Left kidney (tissue), 2 donors: Measurements from ENCODE around the gene CCDC38. TPM values are rescaled to one million over a fixed set of nuclear protein-coding genes. Genes with fewer than 3 reads are reported as not detected.
"Not testable (repeated sequence)": the region's sequence is repeated elsewhere in the genome, so short reads cannot be mapped to it uniquely, and the experiment has no call there.

Experiments
- DNase-seq: peaks from one replicate; pipeline ENCODE4 v3.0.0-alpha.2; 2013
- polyA plus RNA-seq: library from polyadenylated mRNA; unstranded; fragments of 120-200 nt; gene quantifications from one replicate; pipeline ENCODE4 v1.2.1, GENCODE V29; 2013; ENCODE audit not compliant: insufficient read length

The CCDC38 gene
- polyA plus RNA-seq, 1 donor = 1.1 TPM

DNA sequence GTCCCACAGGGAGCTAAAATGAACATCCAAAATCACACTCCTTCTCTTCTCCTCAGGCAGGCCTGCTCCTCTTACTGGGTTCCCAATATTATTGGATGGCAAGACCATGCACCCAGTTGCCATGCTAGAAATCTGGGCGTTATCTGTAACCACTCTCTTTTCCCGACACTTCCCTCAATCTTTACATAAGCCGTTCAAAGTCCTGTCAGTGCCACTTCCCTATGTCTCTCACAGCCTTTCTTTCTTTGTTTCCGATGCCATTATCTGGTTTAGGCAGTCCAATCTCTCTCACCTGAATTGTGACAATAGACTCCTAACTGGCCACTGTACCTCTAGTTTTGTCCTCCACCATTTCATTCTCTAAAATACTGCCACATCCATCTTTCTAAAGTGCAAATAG lies 59.5 kb downstream of the CCDC38 start:
- DNase-seq = no peak

- no peak for DNase-seq
Observed at GRCh38 chr12:95882080-95882479, 60.3 kb downstream of the CCDC38 start.

DNA sequence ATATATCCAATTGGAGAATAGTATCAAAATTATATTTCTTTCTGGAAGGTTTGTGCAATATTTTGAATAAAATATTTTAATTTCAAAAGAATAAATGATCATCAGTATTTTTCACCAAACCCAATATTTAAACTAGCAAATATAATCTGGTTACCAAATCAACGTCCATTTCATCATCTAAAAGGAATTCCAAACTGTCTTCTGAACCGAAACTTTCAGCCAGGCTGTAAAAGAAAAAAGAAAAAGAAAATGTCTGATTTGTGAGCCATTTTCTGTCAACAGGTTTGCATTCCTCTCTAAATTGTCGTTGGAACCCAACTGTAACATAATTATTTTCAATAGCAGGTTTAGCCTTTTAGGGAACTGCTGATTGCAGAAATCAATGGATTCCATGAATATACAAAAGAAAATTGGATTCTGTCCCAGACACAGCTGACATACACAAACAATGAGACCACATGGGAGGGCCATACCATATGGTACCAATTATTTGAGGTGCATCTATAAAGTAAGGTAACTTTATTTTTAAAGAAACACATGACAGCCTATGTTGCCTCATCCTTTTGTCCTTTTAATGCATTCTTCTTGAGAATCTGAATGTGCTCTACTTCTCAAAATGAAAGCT lies 61.0 kb downstream of the CCDC38 start:
- no peak for DNase-seq

- no peak for DNase-seq
Observed at GRCh38 chr12:95880895-95881294, 61.5 kb downstream of the CCDC38 start.

DNA sequence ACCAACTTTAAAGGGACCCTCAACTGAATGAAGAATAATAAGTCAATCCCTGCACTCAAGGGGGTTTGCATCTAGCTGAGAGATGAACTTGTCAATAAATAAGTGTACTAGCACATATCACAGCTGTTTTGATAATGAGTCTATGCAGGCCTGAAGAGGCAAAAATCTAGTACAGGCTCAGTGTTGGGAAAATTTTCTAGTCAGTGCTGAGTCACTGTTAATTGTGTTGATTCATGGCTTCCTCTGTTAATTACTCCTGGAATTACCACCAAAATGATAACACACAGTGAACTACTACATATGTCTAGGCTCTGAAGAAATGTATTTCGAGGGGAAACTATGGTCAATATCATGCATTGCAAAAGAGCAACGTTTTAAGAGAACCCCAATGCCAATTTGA lies 64.8 kb downstream of the CCDC38 start:
- DNase-seq = no peak

GRCh38 chr12:95874452-95874851 lies 68.0 kb downstream of the CCDC38 start:
- DNase-seq = no peak

DNA sequence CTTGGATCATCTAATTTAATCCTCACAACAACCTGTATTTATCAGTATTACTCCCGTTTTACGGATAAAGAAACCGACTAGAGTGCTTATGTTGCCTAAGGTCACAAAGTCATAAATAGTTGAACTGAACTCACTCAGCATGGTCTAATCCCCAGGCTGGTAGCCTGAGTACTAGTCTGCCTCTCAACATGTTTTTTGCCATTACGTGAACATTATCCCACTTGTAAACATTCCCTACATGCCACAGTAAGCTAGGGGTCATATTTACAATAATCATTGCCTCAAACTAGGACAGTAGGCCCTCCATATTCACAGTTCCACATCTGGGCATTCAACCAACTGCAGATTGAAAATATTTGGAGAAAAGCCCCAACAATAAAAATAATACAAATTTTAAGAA lies 71.5 kb downstream of the CCDC38 start:
- DNase-seq = no peak

DNA sequence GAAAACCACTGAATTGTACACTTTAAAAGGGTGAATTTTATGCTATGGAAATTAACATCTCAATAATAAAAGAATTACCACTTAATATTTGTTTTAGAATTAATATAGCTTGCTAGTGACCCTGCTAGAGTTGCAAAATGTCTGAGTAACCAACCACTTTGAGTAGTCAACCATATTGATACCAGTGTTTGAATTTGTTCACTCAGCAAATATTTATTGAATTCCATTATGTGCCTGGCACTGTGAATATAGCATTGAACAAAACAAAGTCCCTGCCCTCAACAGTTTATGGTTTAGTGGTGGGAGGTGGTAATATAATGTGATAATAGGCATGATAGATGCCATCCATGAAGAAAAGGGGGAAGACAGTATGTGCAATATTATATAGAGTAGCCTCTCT lies 79.1 kb downstream of the CCDC38 start:
- no peak for DNase-seq

GRCh38 chr12:95862038-95862437 lies 80.4 kb downstream of the CCDC38 start:
- no peak for DNase-seq

GRCh38 chr12:95859947-95860850 lies 82.2 kb downstream of the CCDC38 start:
- DNase-seq = no peak

- peak; percentile 48 for DNase-seq
Observed at GRCh38 chr12:95859344-95859816, 83.0 kb downstream of the CCDC38 start.

- DNase-seq = peak; percentile 98
Observed at GRCh38 chr12:95858451-95859343, 83.7 kb downstream of the CCDC38 start, which contains the start of gene SNRPF. TSS of gene SNRPF (plus strand) at chr12:95858952. CDS start at chr12:95859074, 122 bp downstream.

GRCh38 chr12:95857799-95858198 lies 84.6 kb downstream of the CCDC38 start:
- no peak for DNase-seq

- no peak for DNase-seq
Observed at GRCh38 chr12:95857156-95857555, 85.3 kb downstream of the CCDC38 start.

DNA sequence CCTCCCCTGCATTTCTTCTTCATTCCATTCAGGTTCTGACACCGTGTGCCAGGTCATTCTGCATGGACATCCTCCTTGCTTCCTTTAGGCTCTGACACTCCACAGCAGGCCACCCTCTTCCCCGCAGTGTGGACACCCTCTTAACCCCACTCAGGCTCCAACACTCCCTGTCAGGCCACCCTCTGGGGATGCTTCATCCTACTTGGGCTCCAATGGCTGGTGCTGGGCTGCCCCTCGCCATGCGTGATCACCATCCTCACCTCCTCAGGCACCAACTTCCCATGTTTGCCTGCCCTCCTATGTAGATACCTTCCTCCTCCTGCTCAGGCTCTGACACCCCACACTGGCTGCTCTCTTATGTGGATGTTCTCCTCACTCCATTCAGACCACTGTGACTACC lies 90.3 kb downstream of the CCDC38 start:
- DNase-seq = no peak

GRCh38 chr12:95851606-95852005 lies 90.8 kb downstream of the CCDC38 start:
- no peak for DNase-seq

GRCh38 chr12:95848575-95849388 lies 93.6 kb downstream of the CCDC38 start:
- DNase-seq = peak; percentile 50

DNA sequence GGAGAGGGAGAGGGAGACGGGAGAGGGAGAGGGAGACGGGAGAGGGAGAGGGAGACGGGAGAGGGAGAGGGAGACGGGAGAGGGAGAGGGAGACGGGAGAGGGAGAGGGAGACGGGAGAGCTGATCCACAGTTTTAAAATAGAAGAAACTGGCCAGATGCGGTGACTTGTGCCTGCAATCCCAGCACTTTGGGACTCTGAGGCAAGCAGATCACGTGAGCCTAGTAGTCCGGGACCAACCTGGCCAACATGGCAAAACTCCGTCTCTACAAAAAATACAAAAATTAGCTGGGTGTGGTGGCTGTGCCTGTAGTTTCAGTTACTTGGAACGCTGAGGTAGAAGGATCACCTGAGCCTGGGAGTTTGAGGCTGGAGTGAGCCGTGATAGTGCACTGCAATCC lies 100.0 kb downstream of the CCDC38 start:
- not testable (repeated sequence) for DNase-seq

GRCh38 chr12:95838125-95838524 lies 104.3 kb downstream of the CCDC38 start:
- no peak for DNase-seq

- DNase-seq = no peak
Observed at GRCh38 chr12:95837240-95838038, 105.0 kb downstream of the CCDC38 start.
